Transverse colon (tissue), 4 donors: Measurements from ENCODE around the gene CPOX.

Experiments
- EP300 ChIP-seq: sonication (generic); formaldehyde crosslinking; IDR thresholded peaks from one replicate; pipeline ENCODE4 v1.6.1; 2017; ENCODE audit warnings: antibody characterized with exemption, low read depth
- POLR2A ChIP-seq: fragments of 450-650 bp; IDR thresholded peaks from one replicate; pipeline ENCODE4 v1.6.1; 2016; ENCODE audit warnings: antibody characterized with exemption, mild to moderate bottlenecking, moderate library complexity
- POLR2AphosphoS5 ChIP-seq, 3 donors: sonication (generic); formaldehyde crosslinking; IDR thresholded peaks; one replicate each; pipeline ENCODE4 v1.6.1; 2016; ENCODE audit warnings: antibody characterized with exemption in 3 of 3
- TF ChIP-seq, protein P1 (sequence below), 5 experiments: fragments of 200-600 bp in 3 of 5; fragments of 450-650 bp in 2 of 5; sonication (generic) in 3 of 5; IDR thresholded peaks; 1 replicate in 2 of 5; 2 replicates in 3 of 5; pipeline ENCODE4 v1.5.1; 2016 to 2017; ENCODE audit warnings: antibody characterized with exemption in 5 of 5, inconsistent platforms in 3 of 5, mild to moderate bottlenecking in 2 of 5, moderate library complexity in 1 of 5

- TF ChIP-seq, protein P1, sequence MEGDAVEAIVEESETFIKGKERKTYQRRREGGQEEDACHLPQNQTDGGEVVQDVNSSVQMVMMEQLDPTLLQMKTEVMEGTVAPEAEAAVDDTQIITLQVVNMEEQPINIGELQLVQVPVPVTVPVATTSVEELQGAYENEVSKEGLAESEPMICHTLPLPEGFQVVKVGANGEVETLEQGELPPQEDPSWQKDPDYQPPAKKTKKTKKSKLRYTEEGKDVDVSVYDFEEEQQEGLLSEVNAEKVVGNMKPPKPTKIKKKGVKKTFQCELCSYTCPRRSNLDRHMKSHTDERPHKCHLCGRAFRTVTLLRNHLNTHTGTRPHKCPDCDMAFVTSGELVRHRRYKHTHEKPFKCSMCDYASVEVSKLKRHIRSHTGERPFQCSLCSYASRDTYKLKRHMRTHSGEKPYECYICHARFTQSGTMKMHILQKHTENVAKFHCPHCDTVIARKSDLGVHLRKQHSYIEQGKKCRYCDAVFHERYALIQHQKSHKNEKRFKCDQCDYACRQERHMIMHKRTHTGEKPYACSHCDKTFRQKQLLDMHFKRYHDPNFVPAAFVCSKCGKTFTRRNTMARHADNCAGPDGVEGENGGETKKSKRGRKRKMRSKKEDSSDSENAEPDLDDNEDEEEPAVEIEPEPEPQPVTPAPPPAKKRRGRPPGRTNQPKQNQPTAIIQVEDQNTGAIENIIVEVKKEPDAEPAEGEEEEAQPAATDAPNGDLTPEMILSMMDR (IDR thresholded peaks at IDR 0.05) = no peak
- TF ChIP-seq POLR2A (no peak), POLR2AphosphoS5 (IDR thresholded peaks at IDR 0.05) (no peak), EP300 (no peak)
Measured at GRCh38 chr3:98552232-98553020, 41.0 kb downstream of the CPOX start.
